GM19193 (cell line): ENCODE measurements around the gene FAM111B.

Experiments
- POLR2A ChIP-seq: IDR thresholded peaks from 4 replicates; pipeline ENCODE4 v1.6.1; 2011; ENCODE audit not compliant: insufficient read depth, insufficient read length; ENCODE audit errors: extremely low read depth

FAM111B gene

GRCh38 chr11:59157433-59157832 is 50.4 kb downstream of the FAM111B start:
- no peak for TF ChIP-seq POLR2A

DNA sequence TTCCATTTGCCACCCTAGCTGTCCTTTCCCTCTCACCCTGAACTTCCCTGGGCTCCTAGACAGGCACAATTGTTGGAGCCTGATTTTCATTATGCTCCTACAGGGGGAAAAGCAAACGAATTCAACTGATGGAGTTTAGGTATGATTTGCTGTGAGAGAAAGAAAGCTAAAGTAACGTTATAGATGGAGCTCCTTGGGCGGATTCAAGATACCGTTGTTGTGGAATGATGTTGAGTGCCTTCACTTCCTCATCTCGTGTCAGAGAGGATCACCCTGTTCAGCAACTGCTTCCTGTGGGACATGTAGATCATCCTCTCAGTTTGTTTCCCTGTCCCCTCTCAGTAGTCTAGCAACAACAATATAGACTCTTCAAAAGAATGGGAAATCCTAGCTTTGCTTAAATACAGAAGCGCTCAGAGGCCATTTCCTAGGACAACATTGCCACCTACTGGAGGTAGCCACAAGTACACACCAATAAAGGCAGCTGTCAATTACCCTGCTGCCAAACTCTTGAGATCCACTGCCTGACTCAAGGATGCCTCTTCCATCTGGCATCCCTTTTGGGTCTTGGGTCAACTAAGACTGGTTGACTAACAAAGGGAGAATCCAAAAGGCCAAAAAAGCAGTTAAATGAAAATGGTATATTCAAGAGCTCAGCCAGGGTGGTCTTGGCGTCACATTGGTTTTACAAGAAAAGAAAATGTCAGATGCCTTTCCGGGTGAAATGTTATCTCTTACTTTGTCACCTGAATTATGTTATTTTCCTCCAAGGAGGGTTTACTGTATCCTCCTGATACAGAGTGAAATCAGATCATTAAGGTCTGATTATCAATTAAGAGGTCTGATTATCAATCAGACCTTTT is 51.4 kb downstream of the FAM111B start:
- TF ChIP-seq POLR2A, result no peak

GRCh38 chr11:59164028-59164427 is 57.0 kb downstream of the FAM111B start:
- TF ChIP-seq POLR2A, result no peak

- TF ChIP-seq POLR2A, result peak; percentile 10
Observed at GRCh38 chr11:59171508-59172322, 64.7 kb downstream of the FAM111B start, which contains the start of gene DTX4. Gene DTX4 (plus strand): TSS chr11:59172132. CDS start chr11:59172596, 464 bp downstream.

DNA sequence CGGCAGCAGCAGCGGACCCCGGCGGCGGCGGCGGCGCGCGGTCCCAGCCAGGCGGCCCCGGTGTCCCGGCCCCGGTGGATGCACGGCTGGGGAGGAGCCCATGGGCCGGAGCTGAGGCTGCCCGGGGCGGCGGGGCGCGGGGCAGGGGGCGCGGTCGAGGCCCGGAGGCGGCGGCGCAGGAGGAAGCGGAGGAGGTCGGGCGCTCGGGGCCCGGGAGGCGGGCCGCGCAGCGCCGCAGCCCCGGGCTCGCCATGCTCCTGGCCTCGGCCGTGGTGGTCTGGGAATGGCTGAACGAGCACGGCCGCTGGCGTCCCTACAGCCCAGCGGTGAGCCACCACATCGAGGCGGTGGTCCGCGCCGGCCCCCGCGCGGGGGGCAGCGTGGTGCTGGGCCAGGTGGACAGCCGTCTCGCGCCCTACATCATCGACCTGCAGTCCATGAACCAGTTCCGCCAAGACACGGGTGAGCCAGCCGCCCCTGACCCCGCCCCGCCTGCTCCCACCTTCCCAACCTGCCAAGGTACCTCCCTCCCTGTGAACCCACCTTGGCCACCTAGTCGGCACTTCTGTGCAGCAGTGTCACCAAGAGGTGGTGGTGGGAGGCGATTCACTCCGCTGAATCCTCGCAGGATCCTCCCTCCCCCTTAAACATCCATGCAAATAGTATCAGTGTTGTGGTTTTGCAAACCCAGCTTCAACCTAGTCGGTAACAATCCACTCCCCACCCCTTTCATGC is 65.5 kb downstream of the FAM111B start:
- TF ChIP-seq POLR2A, result peak; percentile 46

GRCh38 chr11:59173080-59173963 is 66.3 kb downstream of the FAM111B start:
- TF ChIP-seq POLR2A, result peak; percentile 2

GRCh38 chr11:59173964-59174663 is 67.1 kb downstream of the FAM111B start:
- no peak for TF ChIP-seq POLR2A

GRCh38 chr11:59174664-59175033 is 67.6 kb downstream of the FAM111B start:
- no peak for TF ChIP-seq POLR2A

DNA sequence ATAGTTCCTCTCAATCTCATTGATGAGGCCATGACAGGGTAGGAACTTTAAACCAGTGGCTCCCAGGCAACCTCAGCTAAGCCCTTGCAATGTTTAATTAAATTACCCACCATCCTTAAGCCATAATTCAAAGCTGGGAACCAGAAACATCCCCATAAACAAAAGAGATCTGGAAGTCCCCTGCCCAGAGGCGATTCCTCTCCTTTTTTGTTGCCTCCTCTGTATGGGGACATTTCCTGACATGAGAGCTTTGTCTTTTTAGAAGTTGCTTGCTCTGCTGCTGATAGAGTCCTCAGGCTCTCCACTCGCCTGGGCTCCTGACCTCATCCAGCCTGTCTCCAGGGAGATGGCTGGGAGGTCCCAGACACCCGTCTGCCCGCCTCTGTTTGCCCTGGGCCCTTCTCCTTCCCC is 68.1 kb downstream of the FAM111B start:
- no peak for TF ChIP-seq POLR2A

DNA sequence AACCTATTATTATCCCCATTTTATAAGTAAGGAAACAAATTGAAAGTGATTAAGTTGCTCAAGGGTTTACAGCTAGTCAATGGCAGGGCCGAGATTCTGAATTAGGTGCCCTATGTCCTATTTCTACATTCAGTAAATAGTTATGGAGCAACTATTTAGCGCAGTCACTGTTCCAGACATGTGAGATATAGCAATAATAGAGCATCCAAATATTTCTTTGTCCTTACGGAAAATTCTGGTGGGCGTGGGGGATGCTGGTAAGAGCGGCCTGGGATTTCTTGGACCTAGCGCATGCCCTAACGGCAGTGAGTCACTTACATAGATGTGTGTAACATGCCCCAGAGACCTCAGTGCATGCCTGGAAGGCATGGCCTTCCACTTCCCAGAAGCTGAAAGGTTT is 69.3 kb downstream of the FAM111B start:
- no peak for TF ChIP-seq POLR2A
